Measurements from ENCODE around the gene SLC37A3. TPM values are rescaled to one million over a fixed set of nuclear protein-coding genes. Genes with fewer than 3 reads are reported as not detected.

The SLC37A3 gene
- total RNA-seq, 1 experiment from 2014 or later: 52.7 TPM

GRCh38 chr7:140391634-140392033 lies 6.7 kb downstream of the SLC37A3 start:
- Histone ChIP-seq H3K27me3 (ENCODE audit: insufficient read depth, low read length) (no peaks in the 10 kb centered on the region; the same call in 1 of the 2 replicates), H4K20me1 (ENCODE audit: control insufficient read depth, insufficient read depth, insufficient read length) (no peaks in the 10 kb centered on the region), H3K4me1 (ENCODE audit: insufficient read depth, low read length) (peaks cover 19% of the 10 kb centered on the region), H2BK12ac (ENCODE audit: insufficient read length, low read depth, low read length) (no peak overlapping the region), H2BK5ac (ENCODE audit: insufficient read length, low read length) (no peak overlapping the region), H3K23me2 (ENCODE audit: insufficient read length, low read depth, low read length, poor library complexity, severe bottlenecking) (no peaks in the 10 kb centered on the region), H3K9ac (ENCODE audit: extremely low read depth, insufficient read length, low read length) (no peak overlapping the region), H4K91ac (ENCODE audit: insufficient read length, low read depth, low read length) (no peak overlapping the region), H2BK15ac (ENCODE audit: low read depth, low read length) (no peak overlapping the region), H3K9me3 (ENCODE audit: control insufficient read depth, low read depth, low read length) (no peaks in the 10 kb centered on the region), H3K4me2 (ENCODE audit: insufficient read depth, insufficient read length, low read length) (no peak overlapping the region), H2AK5ac (ENCODE audit: insufficient read length, low read length) (no peak overlapping the region), H3K56ac (ENCODE audit: insufficient read length, low read depth, low read length) (no peak overlapping the region), H2AFZ (ENCODE audit: low read length) (no peak overlapping the region), H3K27ac (ENCODE audit: insufficient read length, low read depth, low read length) (no peak overlapping the region), H3T11ph (ENCODE audit: low read length) (no peak overlapping the region), H2BK20ac (ENCODE audit: low read depth, low read length, poor library complexity, severe bottlenecking) (no peak overlapping the region), H3K79me1 (ENCODE audit: insufficient read depth, low read depth, low read length, poor library complexity, severe bottlenecking) (peaks cover 18% of the 10 kb centered on the region), H3K79me2 (ENCODE audit: insufficient read depth, low read length) (peaks cover 28% of the 10 kb centered on the region; the same call in 1 of the 2 replicates), H3K23ac (ENCODE audit: insufficient read length, low read depth, low read length) (no peak overlapping the region), H2BK120ac (ENCODE audit: low read depth, low read length, poor library complexity, severe bottlenecking) (no peak overlapping the region), H4K8ac (replicated peaks; ENCODE audit: insufficient read length, low read depth, low read length) (no peak overlapping the region), H3K4ac (ENCODE audit: low read depth, low read length) (no peak overlapping the region), H3K14ac (ENCODE audit: insufficient read depth, low read length) (no peak overlapping the region), H3K18ac (ENCODE audit: insufficient read length, low read depth, low read length) (no peak overlapping the region), H4K5ac (ENCODE audit: insufficient read length, low read depth, low read length) (no peak overlapping the region)
- no peak for DNase-seq
- no peak overlapping the region for H3K4me3 Mint-ChIP-seq
- H3K4me1 Mint-ChIP-seq: peaks cover 0 to 3% of the 10 kb centered on the region in 2 experiments; a peak in 3 of 4 replicates
- no peak for TF ChIP-seq CTCF (conservative IDR thresholded peaks at IDR 0.05)
- no peaks in the 10 kb centered on the region for H3K9me3 Mint-ChIP-seq
- WGBS (ENCODE audit: extremely low coverage, insufficient read length, low lambda C conversion rate): no CpG with 5 or more reads among the region's 1 CpG
- no peak overlapping the region for H3K27ac Mint-ChIP-seq
- peaks cover 0 to 3% (median 0%) of the 10 kb centered on the region in 3 experiments; a peak in 2 of 7 replicates for H3K36me3 Mint-ChIP-seq (ENCODE audit: insufficient read depth in 1 of 3, low read depth in 3 of 3)
- no peaks in the 10 kb centered on the region for H3K27me3 Mint-ChIP-seq (ENCODE audit: low read depth)

All from H9 (cell line).